22Rv1 (cell line): ENCODE measurements around the gene RCVRN.

Experiments used
- H3K27ac ChIP-seq: fragments of 450-650 bp; 2 replicates; pipeline ENCODE4 v1.5.1; 2017
- CTCF ChIP-seq: fragments of 450-650 bp; IDR thresholded peaks from 2 replicates; pipeline ENCODE4 v1.5.1; 2017; ENCODE audit warnings: mild to moderate bottlenecking
- ZFX ChIP-seq: fragments of 450-650 bp; IDR thresholded peaks from 2 replicates; pipeline ENCODE4 v1.6.1; 2017; ENCODE audit warnings: antibody characterized with exemption, borderline replicate concordance

Gene RCVRN

DNA sequence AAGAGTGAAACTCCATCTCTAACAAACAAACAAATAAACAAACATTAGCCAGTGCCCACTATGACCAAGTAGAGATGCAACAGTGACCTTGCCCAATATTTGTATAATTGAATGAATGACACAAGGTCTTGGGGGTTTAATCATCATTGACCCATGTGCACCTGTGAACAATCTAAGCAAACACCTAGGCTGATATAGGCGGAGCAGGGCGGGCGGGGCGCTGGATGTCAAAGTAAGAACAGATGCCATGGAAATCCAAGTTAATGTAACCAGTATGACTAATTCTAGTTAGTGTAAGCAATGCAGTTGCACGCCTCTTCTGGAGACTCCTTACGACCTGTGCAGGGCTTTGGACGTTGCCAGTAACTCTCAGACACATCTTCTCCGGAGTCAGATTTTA lies 17.6 kb downstream of the RCVRN start:
- TF ChIP-seq ZFX (no peak), CTCF (no peak)
- no peak overlapping the region for H3K27ac ChIP-seq

DNA sequence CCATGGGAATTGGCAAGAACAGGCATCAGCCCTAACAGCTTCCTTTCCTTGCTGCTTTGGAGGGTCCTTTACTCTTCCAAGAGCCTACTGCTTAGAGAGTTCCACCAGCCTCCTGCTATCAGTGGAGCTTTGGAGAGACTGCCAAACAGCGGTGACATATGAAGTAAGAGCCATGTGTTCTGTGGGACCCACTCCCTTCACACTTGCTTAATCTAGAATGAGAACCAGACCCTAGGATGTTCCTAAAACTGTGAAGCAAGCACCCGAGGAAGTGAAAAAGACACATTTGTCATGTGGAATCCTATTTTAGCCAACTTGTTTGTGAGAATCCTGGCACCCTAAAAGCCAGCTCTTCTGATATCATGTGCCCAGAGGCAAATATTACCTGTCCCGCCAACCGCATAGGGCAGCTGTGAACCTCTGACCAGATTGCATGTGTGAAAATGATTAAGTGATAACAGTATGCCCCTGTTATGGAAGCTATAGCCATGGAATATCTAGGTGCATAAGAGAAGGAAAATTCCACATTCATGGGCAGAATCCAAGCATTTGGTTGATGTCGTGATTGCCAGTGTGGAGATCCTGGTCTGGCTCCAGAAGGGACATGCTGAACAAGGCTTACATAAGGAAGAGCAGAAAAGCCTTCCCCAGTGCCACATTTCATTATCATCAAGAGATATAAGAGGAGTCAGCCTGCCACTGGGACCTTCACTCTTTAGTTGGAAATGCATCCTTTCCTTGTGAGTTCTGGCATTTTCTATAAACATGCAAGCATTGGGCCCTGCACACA lies 18.7 kb downstream of the RCVRN start:
- TF ChIP-seq ZFX (no peak), CTCF (no peak)

DNA sequence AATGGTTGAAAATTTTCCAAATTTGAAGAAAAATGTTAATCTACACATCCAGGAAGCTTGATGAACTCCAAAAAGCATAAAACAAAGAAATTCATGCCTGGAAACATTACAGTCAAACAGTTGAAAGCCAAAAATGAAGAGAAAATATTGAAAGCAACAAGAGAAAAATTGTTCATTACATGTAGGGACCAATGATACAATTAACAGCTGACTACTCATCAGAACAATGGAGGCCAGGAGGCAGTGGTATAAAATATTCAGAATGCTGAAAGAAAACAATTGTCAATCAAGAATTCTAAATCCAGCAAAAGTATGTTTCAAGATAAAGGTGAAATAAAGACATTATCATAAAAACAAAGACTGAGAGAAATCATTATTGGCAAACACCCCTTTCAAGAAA lies 21.6 kb downstream of the RCVRN start:
- no peak overlapping the region for H3K27ac ChIP-seq

More for the DNA sequence above, 18.7 kb downstream of the RCVRN start:
- H3K27ac ChIP-seq: no peak overlapping the region

GRCh38 chr17:9880582-9880999 lies 24.5 kb downstream of the RCVRN start:
- TF ChIP-seq CTCF (no peak), ZFX (no peak)
- H3K27ac ChIP-seq: no peak overlapping the region

More for the DNA sequence above, 21.6 kb downstream of the RCVRN start:
- no peak for TF ChIP-seq CTCF
- TF ChIP-seq ZFX: no peak

- no peak overlapping the region for H3K27ac ChIP-seq
- TF ChIP-seq CTCF: no peak
- TF ChIP-seq ZFX: no peak
Observed at GRCh38 chr17:9878786-9879525, 26.1 kb downstream of the RCVRN start.

DNA sequence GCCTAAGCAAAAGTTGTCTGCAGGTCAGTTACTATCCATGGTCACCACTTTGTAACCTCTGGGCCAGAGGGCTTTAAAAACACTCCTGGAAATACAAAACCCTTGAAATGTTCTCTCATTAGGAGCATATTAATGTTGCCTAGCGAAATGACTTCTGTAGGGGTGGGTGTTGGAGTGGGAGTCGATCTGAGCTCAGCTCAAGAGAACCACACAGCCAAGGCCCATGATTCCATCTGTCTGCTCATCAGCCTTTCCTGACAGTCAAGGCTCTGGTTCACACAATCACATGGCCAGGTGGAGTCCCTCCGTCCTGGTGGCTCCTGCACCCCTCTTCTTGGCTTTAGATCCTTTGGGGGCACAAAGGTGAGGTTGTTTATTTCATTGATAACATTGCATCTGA lies 26.7 kb downstream of the RCVRN start:
- no peak for TF ChIP-seq ZFX
- no peak for TF ChIP-seq CTCF
- H3K27ac ChIP-seq: no peak overlapping the region

DNA sequence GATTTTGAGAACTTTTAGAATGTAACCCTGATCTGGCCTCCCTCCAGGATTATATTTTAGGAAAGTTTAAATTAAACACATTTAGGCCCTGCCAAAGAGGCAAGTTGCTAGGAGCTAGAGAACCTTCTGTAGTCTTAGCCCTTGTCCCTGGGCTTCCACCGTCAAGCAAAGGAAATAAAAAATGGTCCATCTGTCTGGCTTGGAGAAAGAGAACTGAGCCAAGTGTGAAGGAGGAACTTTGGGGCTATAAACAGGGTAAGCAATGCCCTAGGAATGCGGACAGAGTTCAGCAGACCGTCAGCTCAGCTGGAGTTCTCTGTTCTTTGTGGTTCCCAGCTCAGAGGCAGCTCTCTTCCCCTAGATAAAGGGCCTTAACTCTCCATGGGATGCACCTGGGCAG lies 29.6 kb downstream of the RCVRN start:
- H3K27ac ChIP-seq: no peak overlapping the region
- TF ChIP-seq CTCF (no peak), ZFX (no peak)
